Liver (tissue), 9 donors: ENCODE data around the gene SP110. TPM values are rescaled to one million over a fixed set of nuclear protein-coding genes. Genes with fewer than 3 reads are reported as not detected.

ENCODE experiments used
- DNase-seq: peaks from one replicate; pipeline ENCODE4 v3.0.0-alpha.2; 2017; ENCODE audit warnings: low spot score
- H3K27ac ChIP-seq, 2 donors: one replicate each; pipeline ENCODE4 v1.7.0; 2013; ENCODE audit warnings: inconsistent platforms in 2 of 2, low read length in 2 of 2, control low read depth in 1 of 2, low read depth in 1 of 2, mild to moderate bottlenecking in 1 of 2
- H3K27me3 ChIP-seq, 4 donors: one replicate each; pipeline versions ENCODE4 v1.6.1 to v1.7.0; 2013; ENCODE audit warnings: low read length in 3 of 4, inconsistent platforms in 1 of 4, mild to moderate bottlenecking in 1 of 4, moderate library complexity in 1 of 4; ENCODE audit not compliant: control insufficient read depth in 4 of 4, insufficient read depth in 4 of 4
- H3K36me3 ChIP-seq, 4 donors: one replicate each; pipeline versions ENCODE4 v1.6.1 to v1.7.0; 2013; ENCODE audit warnings: low read length in 3 of 4, mild to moderate bottlenecking in 3 of 4, low read depth in 1 of 4, moderate library complexity in 1 of 4; ENCODE audit not compliant: control insufficient read depth in 4 of 4, insufficient read depth in 3 of 4
- H3K4me1 ChIP-seq, 4 donors: one replicate each; pipeline versions ENCODE4 v1.6.1 to v1.7.0; 2013; ENCODE audit warnings: low read length in 3 of 4, mild to moderate bottlenecking in 3 of 4, moderate library complexity in 1 of 4; ENCODE audit not compliant: control insufficient read depth in 4 of 4, insufficient read depth in 4 of 4
- H3K4me3 ChIP-seq, 3 donors: one replicate each; pipeline versions ENCODE4 v1.6.1 to v1.7.0; 2013; ENCODE audit warnings: low read length in 3 of 3, control low read depth in 1 of 3, low read depth in 1 of 3, mild to moderate bottlenecking in 1 of 3
- H3K9ac ChIP-seq, 2 donors: one replicate each; pipeline ENCODE4 v1.7.0; 2013; ENCODE audit warnings: low read length in 2 of 2, mild to moderate bottlenecking in 2 of 2, moderate library complexity in 2 of 2, control low read depth in 1 of 2, low read depth in 1 of 2
- H3K9me3 ChIP-seq, 4 donors: one replicate each; pipeline versions ENCODE4 v1.6.1 to v1.7.0; 2013; ENCODE audit warnings: low read length in 3 of 4; ENCODE audit not compliant: control insufficient read depth in 4 of 4
- ATF3 ChIP-seq: IDR thresholded peaks from 2 replicates; pipeline ENCODE4 v1.6.1; 2016; ENCODE audit warnings: antibody characterized with exemption
- EGR1 ChIP-seq, 2 donors: IDR thresholded peaks; 2 replicates each; pipeline ENCODE4 v1.6.1; 2016 to 2018; ENCODE audit warnings: antibody characterized with exemption in 2 of 2, low read depth in 2 of 2
- FOXA1 ChIP-seq: IDR thresholded peaks from 2 replicates; pipeline ENCODE4 v1.6.1; 2016; ENCODE audit warnings: antibody characterized with exemption
- FOXA2 ChIP-seq: IDR thresholded peaks from 2 replicates; pipeline ENCODE4 v1.6.1; 2016; ENCODE audit warnings: antibody characterized with exemption
- HNF4G ChIP-seq: IDR thresholded peaks from 2 replicates; pipeline ENCODE4 v1.6.1; 2016; ENCODE audit warnings: antibody characterized with exemption
- JUND ChIP-seq, 2 donors: IDR thresholded peaks; 2 replicates each; pipeline ENCODE4 v1.6.1; 2016; ENCODE audit warnings: antibody characterized with exemption in 2 of 2
- MAX ChIP-seq: IDR thresholded peaks from 2 replicates; pipeline ENCODE4 v1.6.1; 2016; ENCODE audit warnings: antibody characterized with exemption
- NR2F2 ChIP-seq: IDR thresholded peaks from 2 replicates; pipeline ENCODE4 v1.6.1; 2016; ENCODE audit warnings: antibody characterized with exemption
- RAD21 ChIP-seq, 2 donors: IDR thresholded peaks; 2 replicates each; pipeline ENCODE4 v1.6.1; 2016; ENCODE audit warnings: antibody characterized with exemption in 2 of 2, mild to moderate bottlenecking in 2 of 2
- REST ChIP-seq: IDR thresholded peaks from 2 replicates; pipeline ENCODE4 v1.6.1; 2016; ENCODE audit warnings: antibody characterized with exemption, mild to moderate bottlenecking
- RXRA ChIP-seq, 2 donors: IDR thresholded peaks; 2 replicates each; pipeline ENCODE4 v1.6.1; 2017 to 2018; ENCODE audit warnings: antibody characterized with exemption in 2 of 2, mild to moderate bottlenecking in 1 of 2
- SP1 ChIP-seq: IDR thresholded peaks from 2 replicates; pipeline ENCODE4 v1.6.1; 2018; ENCODE audit warnings: antibody characterized with exemption, mild to moderate bottlenecking
- TAF1 ChIP-seq: conservative IDR thresholded peaks from 2 replicates; pipeline ENCODE4 v1.6.1; 2016; ENCODE audit warnings: antibody characterized with exemption, mild to moderate bottlenecking
- YY1 ChIP-seq: IDR thresholded peaks from 2 replicates; pipeline ENCODE4 v1.6.1; 2016; ENCODE audit warnings: antibody characterized with exemption, mild to moderate bottlenecking
- ZBTB33 ChIP-seq: IDR thresholded peaks from 2 replicates; pipeline ENCODE4 v1.6.1; 2016; ENCODE audit warnings: antibody characterized with exemption
- WGBS: extraction: QIAGEN DNeasy Blood & Tissue Kit; methylation state at CpG from one replicate; pipeline ENCODE4 v1.1.7; 2013; 5-methylcytosine and 5-hydroxymethylcytosine counted together
- polyA plus RNA-seq, 2 donors: library from polyadenylated mRNA; stranded (reverse) in 1 of 2; unstranded in 1 of 2; fragments of 200-250 nt in 1 of 2; fragments of >200 nt in 1 of 2; fragmentation: Nextera tagmentation in 1 of 2; extraction: Ambion mirVana in 1 of 2; gene quantifications; one replicate each; pipeline versions ENCODE4 v1.2.1 to v1.2.3, GENCODE V29; 2013 to 2015
- total RNA-seq, 2 donors: library from RNA; depleted of rRNA; stranded (reverse); fragments of >200 nt; gene quantifications; one replicate each; pipeline ENCODE4 v1.2.3, GENCODE V29; 2014
- donor health status: healthy.
- donor health status: healthy.
- donor health status: healthy.
- donor health status: healthy.
- donor health status: healthy.

SP110 gene
- total and polyA plus RNA-seq, 4 donors, result 5.3 to 15.4 (median 8.2) TPM

GRCh38 chr2:230258483-230258882, 38.7 kb upstream of the SP110 start:
- no peaks in the 10 kb centered on the region for H3K36me3 ChIP-seq
- H3K9me3 ChIP-seq, result no peaks in the 10 kb centered on the region
- H3K27me3 ChIP-seq, result no peaks in the 10 kb centered on the region
- 79% methylated on average over 4 of the region's 4 CpGs for WGBS
- H3K27ac ChIP-seq, result no peak overlapping the region
- DNase-seq, result no peak
- H3K9ac ChIP-seq, result no peak overlapping the region
- no peak for TF ChIP-seq REST
- no peak for TF ChIP-seq TAF1
- no peak for TF ChIP-seq NR2F2
- TF ChIP-seq MAX, result no peak
- no peak for TF ChIP-seq YY1
- no peak for TF ChIP-seq HNF4G
- no peak for TF ChIP-seq EGR1 (IDR thresholded peaks at IDR 0.05; ENCODE audit: low read depth in 2 of 2)
- TF ChIP-seq JUND (IDR thresholded peaks at IDR 0.05), result no peak
- no peak for TF ChIP-seq FOXA2
- no peaks in the 10 kb centered on the region for H3K4me1 ChIP-seq
- no peak overlapping the region for H3K4me3 ChIP-seq

- TF ChIP-seq HNF4G (no peak), SP1 (no peak), YY1 (no peak), REST (no peak), RXRA (IDR thresholded peaks at IDR 0.05) (no peak), TAF1 (no peak), NR2F2 (no peak), ZBTB33 (no peak), FOXA2 (no peak), ATF3 (no peak), FOXA1 (no peak), JUND (IDR thresholded peaks at IDR 0.05) (no peak), RAD21 (IDR thresholded peaks at IDR 0.05) (no peak)
- H3K27ac ChIP-seq, result no peak overlapping the region
- H3K9ac ChIP-seq, result no peak overlapping the region
- no peak overlapping the region for H3K4me3 ChIP-seq
- WGBS, result 87% methylated on average over 3 of the region's 3 CpGs
- no peaks in the 10 kb centered on the region for H3K27me3 ChIP-seq
- H3K4me1 ChIP-seq, result no peaks in the 10 kb centered on the region
- DNase-seq, result no peak
- H3K36me3 ChIP-seq, result no peaks in the 10 kb centered on the region
- no peaks in the 10 kb centered on the region for H3K9me3 ChIP-seq
Observed at GRCh38 chr2:230256733-230257332, 37.0 kb upstream of the SP110 start.
